ENCODE data around the gene ZFP28.

ZFP28 gene

GRCh38 chr19:56538761-56539263, at the start of gene ZFP28:
Gene ZFP28, plus strand, starts transcription at chr19:56538948. Its CDS starts 71 bp downstream, at chr19:56539019.
- DNase-seq (ENCODE audit: low read depth, low spot score) = no peak

GRCh38 chr19:56491399-56491798, 47.3 kb upstream of the ZFP28 start:
- DNase-seq (ENCODE audit: low read depth, low spot score) = peak; percentile 13

GRCh38 chr19:56504581-56504980, 34.2 kb upstream of the ZFP28 start:
- peak; percentile 56 for DNase-seq (ENCODE audit: low read depth, low spot score)

GRCh38 chr19:56507446-56508289, 31.1 kb upstream of the ZFP28 start, which contains the start of gene ZNF471:
Gene ZNF471, plus strand, starts transcription at chr19:56507855. Its CDS starts 3,717 bp downstream, at chr19:56511572.
- DNase-seq (ENCODE audit: low read depth, low spot score) = peak; percentile 100

DNA sequence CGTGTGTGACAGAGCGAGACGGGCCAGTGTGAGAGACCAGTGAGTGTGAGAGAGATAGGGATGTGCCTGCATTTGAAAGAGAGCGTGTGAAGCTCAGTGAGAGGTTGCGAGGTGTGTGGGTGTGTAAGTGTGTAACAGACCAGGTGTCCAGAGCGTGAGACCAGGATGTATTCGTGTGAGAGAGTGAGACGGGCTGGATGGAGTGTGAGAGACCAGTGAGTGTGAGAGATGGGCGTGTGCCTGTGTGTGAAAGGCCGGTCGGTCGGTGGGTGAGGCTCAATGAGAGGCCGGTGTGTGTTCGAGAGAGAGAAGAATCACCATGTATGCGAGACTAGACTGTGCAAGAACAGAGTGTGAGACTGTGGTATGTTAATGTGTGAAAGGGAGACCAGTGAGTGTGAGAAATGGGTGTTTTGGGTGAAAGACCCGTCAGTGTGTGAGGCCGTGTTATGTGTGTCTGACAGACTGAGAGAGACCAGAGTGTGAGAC, 30.4 kb upstream of the ZFP28 start:
- DNase-seq (ENCODE audit: low read depth, low spot score) = no peak

DNA sequence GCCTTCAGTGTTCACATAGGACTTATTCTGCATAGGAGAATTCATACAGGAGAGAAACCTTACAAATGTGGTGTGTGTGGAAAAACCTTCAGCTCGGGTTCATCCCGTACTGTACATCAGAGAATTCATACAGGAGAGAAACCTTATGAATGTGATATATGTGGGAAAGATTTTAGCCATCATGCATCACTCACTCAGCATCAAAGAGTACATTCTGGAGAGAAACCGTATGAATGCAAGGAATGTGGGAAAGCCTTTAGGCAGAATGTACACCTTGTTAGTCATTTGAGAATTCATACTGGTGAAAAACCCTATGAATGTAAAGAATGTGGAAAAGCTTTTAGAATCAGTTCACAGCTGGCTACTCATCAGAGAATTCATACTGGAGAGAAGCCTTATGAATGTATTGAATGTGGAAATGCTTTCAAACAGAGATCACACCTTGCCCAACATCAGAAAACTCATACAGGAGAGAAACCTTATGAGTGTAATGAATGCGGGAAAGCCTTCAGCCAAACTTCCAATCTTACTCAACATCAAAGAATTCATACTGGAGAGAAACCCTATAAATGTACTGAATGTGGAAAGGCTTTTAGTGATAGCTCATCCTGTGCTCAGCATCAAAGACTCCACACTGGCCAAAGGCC, 13.4 kb upstream of the ZFP28 start:
- DNase-seq (ENCODE audit: low read depth, low spot score) = no peak

DNA sequence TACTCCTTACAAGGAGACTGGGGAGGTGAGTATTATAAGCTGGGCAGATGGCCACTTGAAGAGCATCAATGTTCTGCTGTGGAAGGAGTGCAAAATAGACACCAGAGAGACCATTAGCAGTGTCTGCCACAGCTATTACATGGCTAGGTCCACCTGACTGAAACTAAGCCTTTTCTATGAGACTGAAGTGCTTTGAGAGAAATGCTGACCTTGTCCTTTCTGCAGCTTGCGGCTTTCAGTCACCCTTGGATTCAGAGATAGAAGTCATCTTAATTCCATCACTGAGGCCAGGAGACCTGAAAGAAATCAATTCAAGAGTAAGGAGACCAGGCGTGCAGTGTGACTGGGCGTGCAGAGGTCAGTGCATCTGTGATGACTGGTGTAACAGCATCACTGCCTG, 1.3 kb upstream of the ZFP28 start:
- DNase-seq (ENCODE audit: low read depth, low spot score) = no peak

GRCh38 chr19:56538254-56538760, 441 bp upstream of the ZFP28 start:
- DNase-seq (ENCODE audit: low read depth, low spot score) = peak; percentile 97

DNA sequence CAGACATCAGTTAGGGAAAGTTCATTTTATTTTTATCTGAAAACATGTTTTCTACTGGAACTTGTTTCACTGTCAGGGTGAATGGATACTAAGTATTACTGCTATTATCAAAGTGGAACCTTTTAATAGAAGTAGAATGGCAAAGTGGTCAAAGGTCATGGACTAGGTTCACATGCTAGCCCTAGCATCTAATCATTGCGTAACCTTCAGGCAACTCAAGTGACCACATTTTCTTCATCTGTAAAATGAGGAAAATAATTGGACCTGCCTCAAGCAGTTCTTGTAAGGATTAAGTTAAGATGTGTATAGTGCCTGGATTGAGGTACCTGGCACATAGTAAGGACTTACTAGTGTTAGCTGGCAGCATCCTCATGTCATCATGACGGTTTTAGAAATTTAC, 5.0 kb downstream of the ZFP28 start:
- DNase-seq (ENCODE audit: low read depth, low spot score) = no peak

GRCh38 chr19:56547535-56547934, 8.8 kb downstream of the ZFP28 start:
- DNase-seq (ENCODE audit: low read depth, low spot score) = no peak

GRCh38 chr19:56554272-56554869, 15.6 kb downstream of the ZFP28 start:
- DNase-seq (ENCODE audit: low read depth, low spot score) = no peak

GRCh38 chr19:56562766-56563165, 24.0 kb downstream of the ZFP28 start:
- DNase-seq (ENCODE audit: low read depth, low spot score) = no peak

DNA sequence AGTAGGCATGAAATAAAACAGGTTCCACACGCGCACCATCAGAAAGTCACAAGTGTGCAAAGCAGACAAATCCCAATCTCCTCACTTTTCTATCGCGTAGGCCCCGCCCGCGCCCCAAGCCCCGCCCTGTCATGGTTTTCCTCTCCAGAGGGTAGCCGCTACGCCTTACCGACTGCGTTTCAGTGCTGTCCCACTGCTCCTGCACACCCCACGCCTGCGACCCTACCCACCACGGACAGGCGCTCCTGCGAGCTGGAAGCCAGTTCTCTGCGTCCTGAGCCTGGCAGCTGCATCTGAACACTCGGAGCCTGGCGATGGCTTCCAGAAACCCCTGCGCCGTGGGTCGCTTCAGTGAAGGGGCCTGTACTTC, 28.1 kb downstream of the ZFP28 start:
- DNase-seq (ENCODE audit: low read depth, low spot score) = no peak

DNA sequence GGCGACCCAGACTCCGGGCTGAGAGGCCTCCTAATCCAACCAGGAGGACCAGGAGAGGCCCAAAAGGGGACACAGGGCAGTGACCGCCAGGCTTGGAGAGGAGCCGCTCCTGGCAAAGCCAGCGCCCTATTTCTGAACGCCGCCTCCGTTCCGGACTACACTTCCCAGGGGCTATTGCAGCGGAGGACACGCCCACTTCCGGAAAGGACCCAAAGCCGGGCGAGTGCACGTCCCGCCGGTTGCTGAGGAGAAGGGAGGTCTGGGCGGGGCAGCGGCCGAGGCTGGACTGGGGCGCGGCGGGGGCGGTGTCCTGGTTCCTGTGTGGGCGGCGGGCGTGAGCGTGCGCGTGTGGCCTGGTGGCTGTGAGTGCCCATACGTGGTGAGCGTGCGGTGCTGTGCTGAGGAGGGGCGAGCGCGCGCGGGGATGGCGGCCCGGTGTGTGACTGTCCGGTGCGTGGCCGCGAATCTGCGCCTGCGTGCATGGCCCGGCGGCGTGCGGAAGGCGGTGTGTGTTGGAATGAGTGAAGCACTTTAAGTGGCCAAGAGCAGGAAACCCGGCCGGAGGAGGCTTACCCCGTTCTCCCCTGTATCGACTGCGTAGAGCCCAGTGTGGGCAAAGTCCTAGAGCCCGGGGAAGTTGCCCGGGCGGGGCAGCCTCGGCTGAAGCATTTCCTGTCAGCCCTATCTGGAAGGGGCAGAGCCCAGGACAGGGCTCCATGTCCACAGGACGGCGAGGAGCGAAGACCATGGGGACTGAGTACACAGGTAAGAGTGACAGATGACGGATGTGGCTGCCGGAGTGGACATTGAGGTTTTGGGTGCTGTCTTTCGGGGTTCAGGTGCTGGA, 28.7 kb downstream of the ZFP28 start, which contains the start of gene ZNF470:
Gene ZNF470 (plus strand): TSS at position 195 of the 847 bp plus-strand sequence. CDS start 2,844 bp downstream, outside the sequence.
- DNase-seq (ENCODE audit: low read depth, low spot score) = peak; percentile 97

- no peak for DNase-seq (ENCODE audit: low read depth, low spot score)
These were observed 33.8 kb downstream of the ZFP28 start for GRCh38 chr19:56572589-56572988.

- no peak for DNase-seq (ENCODE audit: low read depth, low spot score)
These were observed 35.2 kb downstream of the ZFP28 start for GRCh38 chr19:56573914-56574313.

DNA sequence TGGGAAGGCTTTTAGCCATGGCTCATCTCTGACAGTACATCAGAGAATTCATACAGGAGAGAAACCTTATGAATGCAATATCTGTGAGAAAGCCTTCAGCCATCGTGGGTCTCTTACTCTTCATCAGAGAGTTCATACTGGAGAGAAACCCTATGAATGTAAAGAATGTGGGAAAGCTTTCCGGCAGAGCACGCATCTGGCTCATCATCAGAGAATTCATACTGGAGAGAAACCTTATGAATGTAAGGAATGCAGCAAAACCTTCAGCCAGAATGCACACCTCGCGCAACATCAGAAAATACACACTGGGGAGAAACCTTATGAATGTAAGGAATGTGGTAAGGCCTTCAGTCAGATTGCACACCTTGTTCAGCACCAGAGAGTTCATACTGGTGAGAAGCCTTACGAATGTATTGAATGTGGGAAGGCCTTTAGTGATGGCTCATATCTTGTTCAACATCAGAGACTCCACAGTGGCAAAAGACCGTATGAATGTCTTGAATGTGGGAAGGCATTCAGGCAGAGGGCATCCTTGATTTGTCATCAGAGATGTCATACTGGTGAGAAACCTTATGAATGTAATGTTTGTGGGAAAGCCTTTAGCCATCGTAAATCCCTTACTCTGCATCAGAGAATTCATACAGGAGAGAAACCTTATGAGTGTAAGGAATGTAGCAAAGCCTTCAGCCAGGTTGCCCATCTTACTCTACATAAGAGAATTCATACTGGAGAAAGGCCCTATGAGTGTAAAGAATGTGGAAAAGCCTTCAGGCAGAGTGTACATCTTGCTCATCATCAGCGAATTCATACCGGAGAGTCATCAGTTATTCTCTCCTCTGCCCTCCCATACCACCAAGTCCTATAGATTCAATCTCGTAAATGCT, 39.2 kb downstream of the ZFP28 start:
- no peak for DNase-seq (ENCODE audit: low read depth, low spot score)

DNA sequence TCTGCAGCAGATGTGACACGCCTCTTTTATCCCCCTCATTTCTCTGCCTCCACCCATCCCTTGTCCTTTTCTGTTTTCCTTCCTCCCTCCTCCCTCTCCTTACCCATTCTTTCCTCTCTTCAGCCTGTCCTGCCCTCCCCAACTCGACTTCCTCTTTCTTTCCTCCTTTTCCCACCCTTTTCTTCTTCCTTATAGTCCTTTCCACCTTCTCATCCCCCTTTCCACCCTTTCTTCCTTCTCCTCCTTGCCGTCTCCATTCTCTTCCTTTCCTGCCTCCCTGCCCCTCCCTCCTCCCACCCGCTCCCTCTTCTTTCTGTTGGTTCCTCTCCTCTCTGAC, 55.7 kb downstream of the ZFP28 start:
- no peak for DNase-seq (ENCODE audit: low read depth, low spot score)

DNA sequence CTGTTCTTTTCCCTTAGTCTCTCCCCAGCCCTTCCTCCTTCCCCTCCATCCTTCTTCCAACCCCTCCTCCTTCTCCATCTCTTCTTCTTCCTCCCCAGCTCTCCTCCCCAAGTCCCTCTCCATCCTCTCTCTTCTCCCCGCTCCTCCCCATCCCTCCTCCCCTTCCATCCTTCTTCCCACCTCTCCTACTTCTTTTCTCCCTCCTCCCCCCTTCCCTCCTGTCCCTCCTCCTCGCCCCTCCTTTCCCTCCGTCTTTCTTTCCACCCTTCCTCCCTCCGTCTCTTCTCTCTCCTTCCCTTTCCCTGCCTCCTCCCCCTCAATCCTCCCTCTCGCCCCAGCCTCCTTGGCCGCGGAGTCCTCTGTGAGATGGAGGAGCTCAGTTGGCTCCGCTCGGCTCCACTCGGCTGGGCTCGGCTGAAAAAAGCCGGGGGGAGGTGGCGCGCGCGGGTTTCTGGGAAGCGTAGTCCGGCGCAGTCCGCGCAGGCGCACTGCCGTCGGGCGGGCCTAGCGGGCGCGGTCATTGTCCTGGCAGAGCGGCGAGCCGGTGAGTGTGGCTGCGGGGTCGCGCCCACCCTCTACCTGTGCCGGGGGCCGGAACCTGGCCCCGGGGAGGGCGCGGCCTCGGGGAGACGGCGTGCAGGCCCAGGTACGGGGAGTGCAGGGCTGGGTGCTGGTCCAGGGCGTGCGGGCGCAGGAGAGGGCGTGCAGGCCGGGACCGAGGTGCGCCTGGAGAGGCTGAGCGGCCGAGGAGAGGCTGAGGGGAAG, 56.2 kb downstream of the ZFP28 start, which contains the start of gene ZNF71:
Gene ZNF71 (plus strand): TSS at position 520 of the 765 bp plus-strand sequence. CDS start 6,257 bp downstream, outside the sequence.
- peak; percentile 96 for DNase-seq (ENCODE audit: low read depth, low spot score)

Measured in astrocyte of the hippocampus (primary cell).